ENCODE results near the gene PNPLA2.

PNPLA2 gene

GRCh38 chr11:843818-844692 is 25.3 kb downstream of the PNPLA2 start:
- no peak for DNase-seq (ENCODE audit: low read depth in 2 of 2)

GRCh38 chr11:844693-845644 is 26.3 kb downstream of the PNPLA2 start:
- no peak for DNase-seq (ENCODE audit: low read depth in 2 of 2)

GRCh38 chr11:845872-846495 is 27.3 kb downstream of the PNPLA2 start:
- no peak for DNase-seq (ENCODE audit: low read depth in 2 of 2)

- no peak for DNase-seq (ENCODE audit: low read depth in 2 of 2)
Measured at GRCh38 chr11:846496-847098, 27.9 kb downstream of the PNPLA2 start.

GRCh38 chr11:847876-848275 is 29.2 kb downstream of the PNPLA2 start:
- DNase-seq (ENCODE audit: low read depth in 2 of 2), result no peak

GRCh38 chr11:848380-848931 is 29.7 kb downstream of the PNPLA2 start:
- peak; percentile 55 to 58 for DNase-seq (ENCODE audit: low read depth in 2 of 2)

GRCh38 chr11:849104-849824 is 30.6 kb downstream of the PNPLA2 start:
- DNase-seq (ENCODE audit: low read depth in 2 of 2), result peak in 1 of 2 donors; percentile 51

- DNase-seq (ENCODE audit: low read depth in 2 of 2), result no peak
Measured at GRCh38 chr11:849951-850774, 31.4 kb downstream of the PNPLA2 start.

- DNase-seq (ENCODE audit: low read depth in 2 of 2), result no peak
Measured at GRCh38 chr11:850775-851763, 32.4 kb downstream of the PNPLA2 start.

GRCh38 chr11:852762-853161 is 34.0 kb downstream of the PNPLA2 start:
- no peak for DNase-seq (ENCODE audit: low read depth in 2 of 2)

- no peak for DNase-seq (ENCODE audit: low read depth in 2 of 2)
Measured at GRCh38 chr11:853682-854448, 35.2 kb downstream of the PNPLA2 start.

- DNase-seq (ENCODE audit: low read depth in 2 of 2), result no peak
Measured at GRCh38 chr11:854601-855329, 36.1 kb downstream of the PNPLA2 start.

GRCh38 chr11:855330-855674 is 36.6 kb downstream of the PNPLA2 start:
- no peak for DNase-seq (ENCODE audit: low read depth in 2 of 2)

- no peak for DNase-seq (ENCODE audit: low read depth in 2 of 2)
Measured at GRCh38 chr11:855796-856195, 37.1 kb downstream of the PNPLA2 start.

GRCh38 chr11:856397-856796 is 37.7 kb downstream of the PNPLA2 start:
- DNase-seq (ENCODE audit: low read depth in 2 of 2), result no peak

GRCh38 chr11:858053-858761 is 39.5 kb downstream of the PNPLA2 start:
- DNase-seq (ENCODE audit: low read depth in 2 of 2), result no peak

Data from stimulated activated CD4-positive, alpha-beta T cell treated with anti-CD3 and anti-CD28 coated beads, Interleukin-1b, Interleukin-23, amount 100 ng/mL, for 4 hours (primary cell).